Right lobe of liver (tissue), 6 donors: ENCODE results near the gene GRIA2. TPM values are rescaled to one million over a fixed set of nuclear protein-coding genes. Genes with fewer than 3 reads are reported as not detected.

Experiments used
- ATAC-seq, 4 donors: fragments of 200-7000 bp; cut with Tn5 transposase; one replicate each; pipeline ENCODE4 v1.9.1; 2020; ENCODE audit warnings: mild to moderate bottlenecking in 4 of 4, moderate library complexity in 4 of 4
- DNase-seq, 3 donors: peaks; one replicate each; pipeline ENCODE4 v3.0.0-alpha.2; 2020
- H3K27ac ChIP-seq, 3 donors: fragments of 200-600 bp; one replicate each; pipeline ENCODE4 v1.8.0; 2022
- H3K27me3 ChIP-seq, 2 donors: fragments of 200-600 bp; one replicate each; pipeline ENCODE4 v1.8.0; 2022
- H3K36me3 ChIP-seq, 4 donors: fragments of 200-600 bp; sonication (generic) in 1 of 4; one replicate each; pipeline versions ENCODE4 v1.5.1 to v1.8.0; 2017 to 2022; ENCODE audit warnings: control low read depth in 1 of 4
- H3K4me1 ChIP-seq, 4 donors: fragments of 200-600 bp; sonication (generic) in 1 of 4; one replicate each; pipeline versions ENCODE4 v1.5.1 to v1.8.0; 2017 to 2022; ENCODE audit warnings: control low read depth in 1 of 4
- H3K4me3 ChIP-seq, 3 donors: fragments of 200-600 bp; one replicate each; pipeline ENCODE4 v1.8.0; 2022
- H3K9me3 ChIP-seq, 4 donors: fragments of 200-600 bp; sonication (generic) in 1 of 4; one replicate each; pipeline versions ENCODE4 v1.5.1 to v1.8.0; 2017 to 2022; ENCODE audit warnings: control low read depth in 1 of 4
- CTCF ChIP-seq, 4 donors: fragments of 200-600 bp in 3 of 4; fragments of 450-650 bp in 1 of 4; IDR thresholded peaks; one replicate each; pipeline versions ENCODE4 v1.5.1 to v1.8.0; 2016 to 2022; ENCODE audit warnings: antibody characterized with exemption in 4 of 4, mild to moderate bottlenecking in 2 of 4
- POLR2A ChIP-seq: fragments of 450-650 bp; IDR thresholded peaks from one replicate; pipeline ENCODE4 v1.6.1; 2017; ENCODE audit warnings: antibody characterized with exemption, mild to moderate bottlenecking
- whole genome bisulfite sequencing: methylation state at CpG from one replicate; pipeline ENCODE4 v1.1.6; 2018; ENCODE audit warnings: low coverage, low lambda C conversion rate; ENCODE audit not compliant: insufficient coverage; ENCODE audit errors: missing lambda C conversion rate; 5-methylcytosine and 5-hydroxymethylcytosine counted together
- intact Hi-C, 2 donors: fragments of 100-400 bp; cut with DNase I; formaldehyde crosslinking; loops; one replicate each; pipeline versions ENCODE4 v1.11.2 to v1.14.1; 2022
- total RNA-seq, 6 experiments: library from RNA; depleted of rRNA in 2 of 6; stranded (reverse); fragments of >200 nt in 2 of 6; fragmentation: NEBNext Ultra II Directional in 3 of 6; extraction: Animal tissue kit (Norgen Biotek cat#: 25700) in 3 of 6; gene quantifications; one replicate each; pipeline versions ENCODE4 v1.1.0 to v1.2.4, GENCODE V29; 2016 to 2023
- donor health status: DM: no; HTN: yes; CAD: no.
- donor health status: DM: no; HTN: no; CAD: no.
- donor health status: DM: no; HTN: no; CAD: no.
- donor health status: DM: no; HTN: yes; CAD: no.
- donor health status: DM: no; HTN: yes; CAD: no.

GRIA2 gene
- total RNA-seq, 6 experiments from 2014 or later: not detected

GRCh38 chr4:157223456-157223855, 2.9 kb downstream of the GRIA2 start:
- Histone ChIP-seq H3K9me3 (no peaks in the 10 kb centered on the region), H3K36me3 (no peaks in the 10 kb centered on the region), H3K27ac (no peak overlapping the region), H3K27me3 (peaks cover 0 to 27% of the 10 kb centered on the region in 2 donors), H3K4me3 (no peak overlapping the region), H3K4me1 (peaks cover 0 to 4% (median 0%) of the 10 kb centered on the region in 4 donors)
- intact Hi-C loops: loop anchor here in 1 of 2 donors (10.0 kb wide), 1 partner anchor 751 kb away; no protein-coding TSS in a partner anchor
- ATAC-seq: no peak
- DNase-seq: no peak
- 38% methylated on average over 1 of the region's 1 CpG for WGBS
- TF ChIP-seq CTCF (IDR thresholded peaks at IDR 0.05): no peak
- TF ChIP-seq POLR2A: no peak

- TF ChIP-seq CTCF (IDR thresholded peaks at IDR 0.05): no peak
- TF ChIP-seq POLR2A: no peak
- ATAC-seq (no peak), DNase-seq (no peak)
- H3K4me3 ChIP-seq: no peak overlapping the region
- H3K27ac ChIP-seq: no peak overlapping the region
- no peaks in the 10 kb centered on the region for H3K36me3 ChIP-seq
- peaks cover 0 to 12% of the 10 kb centered on the region in 2 donors for H3K27me3 ChIP-seq
- H3K9me3 ChIP-seq: no peaks in the 10 kb centered on the region
- 31% methylated on average over 2 of the region's 2 CpGs for WGBS
- intact Hi-C loops: loop anchor here in 1 of 2 donors (10.0 kb wide), 1 partner anchor 750 kb away; no protein-coding TSS in a partner anchor
- peaks cover 0 to 4% (median 0%) of the 10 kb centered on the region in 4 donors for H3K4me1 ChIP-seq
These were observed 4.6 kb downstream of the GRIA2 start for GRCh38 chr4:157225096-157225495.

- H3K9me3 ChIP-seq: no peaks in the 10 kb centered on the region
- H3K4me1 ChIP-seq: peaks cover 0 to 4% (median 0%) of the 10 kb centered on the region in 4 donors
- ATAC-seq: no peak
- DNase-seq: no peak
- intact Hi-C loops: loop anchor here in 1 of 2 donors (10.0 kb wide), 1 partner anchor 749 kb away; no protein-coding TSS in a partner anchor
- no peak overlapping the region for H3K4me3 ChIP-seq
- TF ChIP-seq POLR2A: no peak
- TF ChIP-seq CTCF (IDR thresholded peaks at IDR 0.05): no peak
- H3K27me3 ChIP-seq: peaks cover 0 to 7% of the 10 kb centered on the region in 2 donors
- no peak overlapping the region for H3K27ac ChIP-seq
- H3K36me3 ChIP-seq: no peaks in the 10 kb centered on the region
- 71% methylated on average over 2 of the region's 2 CpGs for WGBS
These were observed 5.5 kb downstream of the GRIA2 start for GRCh38 chr4:157226035-157226434.

DNA sequence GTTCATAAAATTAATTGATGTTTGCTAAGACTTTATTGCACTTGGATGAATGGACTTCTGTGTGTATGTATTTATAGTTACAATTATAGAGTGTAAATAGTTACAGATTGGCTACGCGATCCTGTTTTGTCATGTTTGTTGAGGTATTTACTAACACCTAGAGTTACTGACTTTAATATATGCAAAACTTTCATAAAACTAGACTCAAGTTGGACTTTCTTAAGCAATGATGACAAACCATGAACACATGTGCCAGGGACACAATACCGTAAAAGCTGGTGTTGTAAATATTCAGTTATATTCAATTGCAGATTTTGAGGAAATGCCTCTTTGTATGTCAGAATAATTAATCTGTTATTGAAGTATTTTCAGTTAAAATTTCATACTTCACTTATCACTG, 6.1 kb downstream of the GRIA2 start:
- Histone ChIP-seq H3K27me3 (peaks cover 0 to under 1% of the 10 kb centered on the region in 2 donors), H3K4me3 (no peak overlapping the region), H3K4me1 (peaks cover 0 to 4% (median 0%) of the 10 kb centered on the region in 4 donors), H3K27ac (no peak overlapping the region), H3K36me3 (no peaks in the 10 kb centered on the region), H3K9me3 (no peaks in the 10 kb centered on the region)
- DNase-seq (no peak), ATAC-seq (no peak)
- intact Hi-C loops: loop anchor here in 1 of 2 donors (10.0 kb wide), 1 partner anchor 748 kb away; no protein-coding TSS in a partner anchor
- WGBS: 82% methylated on average over 3 of the region's 3 CpGs
- TF ChIP-seq POLR2A (no peak), CTCF (IDR thresholded peaks at IDR 0.05) (no peak)
